Measurements from ENCODE around the gene ACSL3.

GRCh38 chr2:222892761-222893160, 31.9 kb downstream of the ACSL3 start:
- TF ChIP-seq CTCF (IDR thresholded peaks at IDR 0.05) (no peak), POLR2A (IDR thresholded peaks at IDR 0.05) (no peak), POLR2AphosphoS5 (IDR thresholded peaks at IDR 0.05) (no peak), EP300 (IDR thresholded peaks at IDR 0.05) (no peak)

Data from sigmoid colon (tissue), 4 donors.